ENCODE measurements around the gene PHOSPHO2.
A peak's percentile ranks its signal among the peaks of the same experiment; 100 is the strongest.

The PHOSPHO2 gene

GRCh38 chr2:169670937-169671336, 23.3 kb upstream of the PHOSPHO2 start:
- CTCF ChIA-PET: no interaction called here
- H3K9me3 ChIP-seq (ENCODE audit: control extremely low read depth in 1 of 5, control insufficient read depth in 4 of 5, insufficient read depth in 2 of 5, low read depth in 1 of 5, low read length in 4 of 5): no peaks in the 10 kb centered on the region
- DNase-seq: no peak
- peaks cover 1 to 9% (median 6%) of the 10 kb centered on the region in 4 experiments for H3K4me1 ChIP-seq (ENCODE audit: control extremely low read depth in 1 of 4, control insufficient read depth in 4 of 4, insufficient read depth in 4 of 4, low read length in 3 of 4)
- POLR2A ChIA-PET: no interaction called here
- H3K36me3 ChIP-seq (ENCODE audit: control insufficient read depth in 4 of 4, insufficient read depth in 4 of 4, low read length in 3 of 4): no peaks in the 10 kb centered on the region
- no peaks in the 10 kb centered on the region for H3K27me3 ChIP-seq (replicated peaks in 2 of 5; ENCODE audit: control insufficient read depth in 4 of 5, insufficient read depth in 5 of 5, low read length in 4 of 5)
- no peak overlapping the region for H3K4me3 ChIP-seq (ENCODE audit: control insufficient read depth in 1 of 7, extremely low read depth in 1 of 7, insufficient read depth in 4 of 7, low read depth in 2 of 7, low read length in 6 of 7)
- WGBS (ENCODE audit: insufficient coverage): 96% methylated on average over 3 of the region's 4 CpGs
- H3K27ac ChIP-seq (ENCODE audit: insufficient read depth in 1 of 2, low read depth in 1 of 2, low read length in 2 of 2, poor library complexity in 1 of 2, severe bottlenecking in 2 of 2): no peak overlapping the region

GRCh38 chr2:169672406-169672805, 21.9 kb upstream of the PHOSPHO2 start:
- no peak overlapping the region for H3K27ac ChIP-seq (ENCODE audit: insufficient read depth in 1 of 2, low read depth in 1 of 2, low read length in 2 of 2, poor library complexity in 1 of 2, severe bottlenecking in 2 of 2)
- ChIA-PET POLR2A (no interaction called here), CTCF (interaction anchor here (1.0 to 1.4 kb wide), 6 partner anchors 9 to 33 kb away, joined by 3 to 6 read pairs (median 3); no protein-coding TSS in a partner anchor)
- no peaks in the 10 kb centered on the region for H3K27me3 ChIP-seq (replicated peaks in 2 of 5; ENCODE audit: control insufficient read depth in 4 of 5, insufficient read depth in 5 of 5, low read length in 4 of 5)
- DNase-seq: peak in 2 of 3 donors; percentile 80 to 94
- no peaks in the 10 kb centered on the region for H3K9me3 ChIP-seq (ENCODE audit: control extremely low read depth in 1 of 5, control insufficient read depth in 4 of 5, insufficient read depth in 2 of 5, low read depth in 1 of 5, low read length in 4 of 5)
- H3K36me3 ChIP-seq (ENCODE audit: control insufficient read depth in 4 of 4, insufficient read depth in 4 of 4, low read length in 3 of 4): no peaks in the 10 kb centered on the region
- H3K4me1 ChIP-seq (ENCODE audit: control extremely low read depth in 1 of 4, control insufficient read depth in 4 of 4, insufficient read depth in 4 of 4, low read length in 3 of 4): peaks cover 0 to 8% (median 5%) of the 10 kb centered on the region in 4 experiments
- H3K4me3 ChIP-seq (ENCODE audit: control insufficient read depth in 1 of 7, extremely low read depth in 1 of 7, insufficient read depth in 4 of 7, low read depth in 2 of 7, low read length in 6 of 7): peak overlapping the region in 1 of 7 experiments; percentile 31
- WGBS (ENCODE audit: insufficient coverage): 2% methylated on average over 5 of the region's 6 CpGs

- no peak for DNase-seq
- Histone ChIP-seq H3K4me1 (ENCODE audit: control extremely low read depth in 1 of 4, control insufficient read depth in 4 of 4, insufficient read depth in 4 of 4, low read length in 3 of 4) (peaks cover 0 to 8% (median 5%) of the 10 kb centered on the region in 4 experiments), H3K27ac (ENCODE audit: insufficient read depth in 1 of 2, low read depth in 1 of 2, low read length in 2 of 2, poor library complexity in 1 of 2, severe bottlenecking in 2 of 2) (no peak overlapping the region), H3K4me3 (ENCODE audit: control insufficient read depth in 1 of 7, extremely low read depth in 1 of 7, insufficient read depth in 4 of 7, low read depth in 2 of 7, low read length in 6 of 7) (no peak overlapping the region), H3K9me3 (ENCODE audit: control extremely low read depth in 1 of 5, control insufficient read depth in 4 of 5, insufficient read depth in 2 of 5, low read depth in 1 of 5, low read length in 4 of 5) (no peaks in the 10 kb centered on the region), H3K27me3 (replicated peaks in 2 of 5; ENCODE audit: control insufficient read depth in 4 of 5, insufficient read depth in 5 of 5, low read length in 4 of 5) (no peaks in the 10 kb centered on the region), H3K36me3 (ENCODE audit: control insufficient read depth in 4 of 4, insufficient read depth in 4 of 4, low read length in 3 of 4) (no peaks in the 10 kb centered on the region)
- POLR2A ChIA-PET: no interaction called here
- WGBS (ENCODE audit: insufficient coverage): 72% methylated on average over 2 of the region's 3 CpGs
- CTCF ChIA-PET: interaction anchor here (0.8 to 1.4 kb wide), 5 partner anchors 8 to 33 kb away, joined by 3 to 4 read pairs (median 3); no protein-coding TSS in a partner anchor
Measured at GRCh38 chr2:169673106-169673505, 21.2 kb upstream of the PHOSPHO2 start.

GRCh38 chr2:169673921-169674320, 20.3 kb upstream of the PHOSPHO2 start:
- no peaks in the 10 kb centered on the region for H3K27me3 ChIP-seq (replicated peaks in 2 of 5; ENCODE audit: control insufficient read depth in 4 of 5, insufficient read depth in 5 of 5, low read length in 4 of 5)
- H3K4me3 ChIP-seq (ENCODE audit: control insufficient read depth in 1 of 7, extremely low read depth in 1 of 7, insufficient read depth in 4 of 7, low read depth in 2 of 7, low read length in 6 of 7): no peak overlapping the region
- peaks cover 0 to 8% (median 5%) of the 10 kb centered on the region in 4 experiments for H3K4me1 ChIP-seq (ENCODE audit: control extremely low read depth in 1 of 4, control insufficient read depth in 4 of 4, insufficient read depth in 4 of 4, low read length in 3 of 4)
- WGBS (ENCODE audit: insufficient coverage): 82% methylated on average over 2 of the region's 2 CpGs
- POLR2A ChIA-PET: no interaction called here
- H3K9me3 ChIP-seq (ENCODE audit: control extremely low read depth in 1 of 5, control insufficient read depth in 4 of 5, insufficient read depth in 2 of 5, low read depth in 1 of 5, low read length in 4 of 5): no peaks in the 10 kb centered on the region
- DNase-seq: no peak
- H3K36me3 ChIP-seq (ENCODE audit: control insufficient read depth in 4 of 4, insufficient read depth in 4 of 4, low read length in 3 of 4): no peaks in the 10 kb centered on the region
- no peak overlapping the region for H3K27ac ChIP-seq (ENCODE audit: insufficient read depth in 1 of 2, low read depth in 1 of 2, low read length in 2 of 2, poor library complexity in 1 of 2, severe bottlenecking in 2 of 2)
- CTCF ChIA-PET: interaction anchor here (1.3 to 1.6 kb wide), 2 partner anchors 17 to 46 kb away, joined by 3 to 4 read pairs; no protein-coding TSS in a partner anchor

- Histone ChIP-seq H3K27ac (ENCODE audit: insufficient read depth in 1 of 2, low read depth in 1 of 2, low read length in 2 of 2, poor library complexity in 1 of 2, severe bottlenecking in 2 of 2) (no peak overlapping the region), H3K36me3 (ENCODE audit: control insufficient read depth in 4 of 4, insufficient read depth in 4 of 4, low read length in 3 of 4) (no peaks in the 10 kb centered on the region), H3K9me3 (ENCODE audit: control extremely low read depth in 1 of 5, control insufficient read depth in 4 of 5, insufficient read depth in 2 of 5, low read depth in 1 of 5, low read length in 4 of 5) (peaks cover 0 to 4% (median 0%) of the 10 kb centered on the region in 5 experiments), H3K4me1 (ENCODE audit: control extremely low read depth in 1 of 4, control insufficient read depth in 4 of 4, insufficient read depth in 4 of 4, low read length in 3 of 4) (peaks cover 0 to 8% (median 5%) of the 10 kb centered on the region in 4 experiments), H3K4me3 (ENCODE audit: control insufficient read depth in 1 of 7, extremely low read depth in 1 of 7, insufficient read depth in 4 of 7, low read depth in 2 of 7, low read length in 6 of 7) (no peak overlapping the region), H3K27me3 (replicated peaks in 2 of 5; ENCODE audit: control insufficient read depth in 4 of 5, insufficient read depth in 5 of 5, low read length in 4 of 5) (no peaks in the 10 kb centered on the region)
- ChIA-PET POLR2A (no interaction called here), CTCF (no interaction called here)
- DNase-seq: peak in 2 of 3 donors; percentile 43 to 59
- no CpG with 5 or more reads among the region's 3 CpGs for WGBS (ENCODE audit: insufficient coverage)
Measured at GRCh38 chr2:169676357-169676756, 17.9 kb upstream of the PHOSPHO2 start.

GRCh38 chr2:169676850-169677249, 17.4 kb upstream of the PHOSPHO2 start:
- WGBS (ENCODE audit: insufficient coverage): no CpG with 5 or more reads among the region's 6 CpGs
- H3K4me3 ChIP-seq (ENCODE audit: control insufficient read depth in 1 of 7, extremely low read depth in 1 of 7, insufficient read depth in 4 of 7, low read depth in 2 of 7, low read length in 6 of 7): no peak overlapping the region
- DNase-seq: no peak
- CTCF ChIA-PET: interaction anchor here (1.5 to 1.7 kb wide), 2 partner anchors 12 to 148 kb away, joined by 5 to 8 read pairs; no protein-coding TSS in a partner anchor
- no peaks in the 10 kb centered on the region for H3K27me3 ChIP-seq (replicated peaks in 2 of 5; ENCODE audit: control insufficient read depth in 4 of 5, insufficient read depth in 5 of 5, low read length in 4 of 5)
- peaks cover 0 to 4% (median 0%) of the 10 kb centered on the region in 5 experiments for H3K9me3 ChIP-seq (ENCODE audit: control extremely low read depth in 1 of 5, control insufficient read depth in 4 of 5, insufficient read depth in 2 of 5, low read depth in 1 of 5, low read length in 4 of 5)
- H3K4me1 ChIP-seq (ENCODE audit: control extremely low read depth in 1 of 4, control insufficient read depth in 4 of 4, insufficient read depth in 4 of 4, low read length in 3 of 4): peaks cover 0 to 8% (median 5%) of the 10 kb centered on the region in 4 experiments
- H3K36me3 ChIP-seq (ENCODE audit: control insufficient read depth in 4 of 4, insufficient read depth in 4 of 4, low read length in 3 of 4): no peaks in the 10 kb centered on the region
- no peak overlapping the region for H3K27ac ChIP-seq (ENCODE audit: insufficient read depth in 1 of 2, low read depth in 1 of 2, low read length in 2 of 2, poor library complexity in 1 of 2, severe bottlenecking in 2 of 2)
- POLR2A ChIA-PET: no interaction called here

GRCh38 chr2:169683054-169683424, 11.2 kb upstream of the PHOSPHO2 start:
- Histone ChIP-seq H3K27ac (ENCODE audit: insufficient read depth in 1 of 2, low read depth in 1 of 2, low read length in 2 of 2, poor library complexity in 1 of 2, severe bottlenecking in 2 of 2) (no peak overlapping the region), H3K4me3 (ENCODE audit: control insufficient read depth in 1 of 7, extremely low read depth in 1 of 7, insufficient read depth in 4 of 7, low read depth in 2 of 7, low read length in 6 of 7) (no peak overlapping the region), H3K36me3 (ENCODE audit: control insufficient read depth in 4 of 4, insufficient read depth in 4 of 4, low read length in 3 of 4) (no peaks in the 10 kb centered on the region), H3K4me1 (ENCODE audit: control extremely low read depth in 1 of 4, control insufficient read depth in 4 of 4, insufficient read depth in 4 of 4, low read length in 3 of 4) (peaks cover 0 to 6% (median 3%) of the 10 kb centered on the region in 4 experiments), H3K27me3 (replicated peaks in 2 of 5; ENCODE audit: control insufficient read depth in 4 of 5, insufficient read depth in 5 of 5, low read length in 4 of 5) (no peaks in the 10 kb centered on the region), H3K9me3 (ENCODE audit: control extremely low read depth in 1 of 5, control insufficient read depth in 4 of 5, insufficient read depth in 2 of 5, low read depth in 1 of 5, low read length in 4 of 5) (peaks cover 0 to 4% (median 0%) of the 10 kb centered on the region in 5 experiments)
- WGBS (ENCODE audit: insufficient coverage): 83% methylated on average over 2 of the region's 3 CpGs
- POLR2A ChIA-PET: no interaction called here
- DNase-seq: no peak
- CTCF ChIA-PET: interaction anchor here (0.6 to 4.2 kb wide), 6 partner anchors 10 to 237 kb away, joined by 3 to 20 read pairs (median 3); partner anchors contain the start of genes CFAP210 and PHOSPHO2

All from common myeloid progenitor, CD34-positive (primary cell).